Measurements from ENCODE around the gene BIRC7. TPM values are rescaled to one million over a fixed set of nuclear protein-coding genes. Genes with fewer than 3 reads are reported as not detected.

BIRC7 gene
- total RNA-seq, 2 experiments from 2014 or later, result 0.37 to 0.74 TPM

GRCh38 chr20:63212393-63212730 is 23.3 kb upstream of the BIRC7 start:
- DNase-seq, result no peak
- H3K27ac Mint-ChIP-seq, result no peak overlapping the region
- H3K9me3 Mint-ChIP-seq (ENCODE audit: insufficient read depth), result no peaks in the 10 kb centered on the region
- ChIA-PET CTCF (interaction anchor here (7.0 kb wide), 1 partner anchor 11 kb away, joined by 48 read pairs; no protein-coding TSS in a partner anchor), POLR2A (no interaction called here)
- ATAC-seq, result no peak
- no peaks in the 10 kb centered on the region for H3K27me3 Mint-ChIP-seq (ENCODE audit: low read depth)
- H3K36me3 Mint-ChIP-seq (ENCODE audit: low read depth), result peaks cover 53% of the 10 kb centered on the region
- H3K4me3 Mint-ChIP-seq, result no peak overlapping the region
- peaks cover 45% of the 10 kb centered on the region for H3K4me1 Mint-ChIP-seq (ENCODE audit: low read depth)

- no peaks in the 10 kb centered on the region for H3K9me3 Mint-ChIP-seq (ENCODE audit: insufficient read depth)
- ChIA-PET CTCF (interaction anchor here (7.0 kb wide), 1 partner anchor 11 kb away, joined by 48 read pairs; no protein-coding TSS in a partner anchor), POLR2A (no interaction called here)
- no peak for DNase-seq
- H3K4me1 Mint-ChIP-seq (ENCODE audit: low read depth), result peaks cover 45% of the 10 kb centered on the region
- ATAC-seq, result no peak
- H3K27ac Mint-ChIP-seq, result no peak overlapping the region
- H3K36me3 Mint-ChIP-seq (ENCODE audit: low read depth), result peaks cover 51% of the 10 kb centered on the region
- H3K4me3 Mint-ChIP-seq, result no peak overlapping the region
- H3K27me3 Mint-ChIP-seq (ENCODE audit: low read depth), result no peaks in the 10 kb centered on the region
Observed at GRCh38 chr20:63212792-63213191, 22.9 kb upstream of the BIRC7 start.

- H3K27ac Mint-ChIP-seq, result peak overlapping the region; percentile 86
- H3K36me3 Mint-ChIP-seq (ENCODE audit: low read depth), result peaks cover 47% of the 10 kb centered on the region
- POLR2A ChIA-PET, result interaction anchor here (0.7 to 1.4 kb wide), 2 partner anchors 58 to 836 kb away, joined by 3 to 4 read pairs; partner anchors contain the start of gene ARFGAP1
- H3K4me3 Mint-ChIP-seq, result peak overlapping the region; percentile 94
- DNase-seq, result no peak
- no peaks in the 10 kb centered on the region for H3K27me3 Mint-ChIP-seq (ENCODE audit: low read depth)
- CTCF ChIA-PET, result interaction anchor here (1.3 to 7.0 kb wide), 2 partner anchors 9 to 242 kb away, joined by 3 to 48 read pairs; no protein-coding TSS in a partner anchor
- no peak for ATAC-seq
- peaks cover 45% of the 10 kb centered on the region for H3K4me1 Mint-ChIP-seq (ENCODE audit: low read depth)
- no peaks in the 10 kb centered on the region for H3K9me3 Mint-ChIP-seq (ENCODE audit: insufficient read depth)
Observed at GRCh38 chr20:63214514-63214913, 21.2 kb upstream of the BIRC7 start.

- Mint-ChIP-seq H3K36me3 (ENCODE audit: low read depth) (peaks cover 42% of the 10 kb centered on the region), H3K4me1 (ENCODE audit: low read depth) (peaks cover 45% of the 10 kb centered on the region), H3K27ac (peak overlapping the region; percentile 86), H3K27me3 (ENCODE audit: low read depth) (peaks cover 4% of the 10 kb centered on the region), H3K4me3 (peak overlapping the region; percentile 94), H3K9me3 (ENCODE audit: insufficient read depth) (no peaks in the 10 kb centered on the region)
- ChIA-PET POLR2A (interaction anchor here (0.7 to 1.4 kb wide), 2 partner anchors 10 to 57 kb away, joined by 4 read pairs; partner anchors contain the start of gene ARFGAP1), CTCF (interaction anchor here (1.0 to 7.0 kb wide), 3 partner anchors 8 to 243 kb away, joined by 3 to 48 read pairs (median 3); no protein-coding TSS in a partner anchor)
- DNase-seq (peak; percentile 40), ATAC-seq (peak; percentile 8)
Observed at GRCh38 chr20:63215101-63216040, 20.3 kb upstream of the BIRC7 start.

- Mint-ChIP-seq H3K4me1 (ENCODE audit: low read depth) (peaks cover 41% of the 10 kb centered on the region), H3K27ac (peak within 1 kb of the TSS; percentile 86), H3K36me3 (ENCODE audit: low read depth) (peaks cover 35% of the 10 kb centered on the region), H3K4me3 (peak within 1 kb of the TSS; percentile 94), H3K9me3 (ENCODE audit: insufficient read depth) (no peaks in the 10 kb centered on the region), H3K27me3 (ENCODE audit: low read depth) (peaks cover 4% of the 10 kb centered on the region)
- POLR2A ChIA-PET, result interaction anchor here (0.7 kb wide), 1 partner anchor 9 kb away, joined by 4 read pairs; no protein-coding TSS in a partner anchor
- CTCF ChIA-PET, result interaction anchor here (7.0 kb wide), 1 partner anchor 7 kb away, joined by 48 read pairs; no protein-coding TSS in a partner anchor
- DNase-seq (peak; percentile 96), ATAC-seq (peak; percentile 94)
Observed at GRCh38 chr20:63216041-63216848, 19.5 kb upstream of the BIRC7 start, which contains the start of gene YTHDF1. Gene YTHDF1 (minus strand): TSS chr20:63216131. CDS start chr20:63215892, 239 bp downstream.

GRCh38 chr20:63216849-63217471 is 18.7 kb upstream of the BIRC7 start:
- CTCF ChIA-PET, result no interaction called here
- no peak for DNase-seq
- peaks cover 33% of the 10 kb centered on the region for H3K36me3 Mint-ChIP-seq (ENCODE audit: low read depth)
- H3K4me3 Mint-ChIP-seq, result peak overlapping the region; percentile 77
- peaks cover 40% of the 10 kb centered on the region for H3K4me1 Mint-ChIP-seq (ENCODE audit: low read depth)
- no peaks in the 10 kb centered on the region for H3K9me3 Mint-ChIP-seq (ENCODE audit: insufficient read depth)
- H3K27ac Mint-ChIP-seq, result peak overlapping the region; percentile 83
- H3K27me3 Mint-ChIP-seq (ENCODE audit: low read depth), result peaks cover 4% of the 10 kb centered on the region
- no peak for ATAC-seq
- POLR2A ChIA-PET, result interaction anchor here (0.5 kb wide), 1 partner anchor 11 kb away, joined by 3 read pairs; no protein-coding TSS in a partner anchor

GRCh38 chr20:63217706-63218105 is 18.0 kb upstream of the BIRC7 start:
- Mint-ChIP-seq H3K36me3 (ENCODE audit: low read depth) (peaks cover 25% of the 10 kb centered on the region), H3K27me3 (ENCODE audit: low read depth) (peaks cover 4% of the 10 kb centered on the region), H3K9me3 (ENCODE audit: insufficient read depth) (no peaks in the 10 kb centered on the region), H3K4me1 (ENCODE audit: low read depth) (peaks cover 33% of the 10 kb centered on the region), H3K4me3 (no peak overlapping the region), H3K27ac (no peak overlapping the region)
- no peak for ATAC-seq
- ChIA-PET CTCF (no interaction called here), POLR2A (interaction anchor here (0.5 kb wide), 1 partner anchor 12 kb away, joined by 3 read pairs; no protein-coding TSS in a partner anchor)
- DNase-seq, result no peak

GRCh38 chr20:63218701-63219446 is 16.8 kb upstream of the BIRC7 start:
- no peak for ATAC-seq
- no peak overlapping the region for H3K27ac Mint-ChIP-seq
- H3K9me3 Mint-ChIP-seq (ENCODE audit: insufficient read depth), result no peaks in the 10 kb centered on the region
- DNase-seq, result no peak
- H3K36me3 Mint-ChIP-seq (ENCODE audit: low read depth), result peaks cover 16% of the 10 kb centered on the region
- H3K27me3 Mint-ChIP-seq (ENCODE audit: low read depth), result peaks cover 4% of the 10 kb centered on the region
- POLR2A ChIA-PET, result no interaction called here
- CTCF ChIA-PET, result interaction anchor here (0.6 to 1.0 kb wide), 2 partner anchors 18 to 66 kb away, joined by 3 read pairs; no protein-coding TSS in a partner anchor
- H3K4me1 Mint-ChIP-seq (ENCODE audit: low read depth), result peaks cover 23% of the 10 kb centered on the region
- H3K4me3 Mint-ChIP-seq, result no peak overlapping the region

- Mint-ChIP-seq H3K9me3 (ENCODE audit: insufficient read depth) (no peaks in the 10 kb centered on the region), H3K4me1 (ENCODE audit: low read depth) (peaks cover 17% of the 10 kb centered on the region), H3K36me3 (ENCODE audit: low read depth) (peaks cover 10% of the 10 kb centered on the region), H3K27ac (no peak overlapping the region), H3K27me3 (ENCODE audit: low read depth) (peaks cover 4% of the 10 kb centered on the region), H3K4me3 (no peak overlapping the region)
- ATAC-seq (no peak), DNase-seq (no peak)
- CTCF ChIA-PET, result interaction anchor here (0.6 kb wide), 1 partner anchor 19 kb away, joined by 3 read pairs; no protein-coding TSS in a partner anchor
- POLR2A ChIA-PET, result no interaction called here
Observed at GRCh38 chr20:63219447-63219821, 16.3 kb upstream of the BIRC7 start.

- no peak for ATAC-seq
- no peak overlapping the region for H3K27ac Mint-ChIP-seq
- no peak overlapping the region for H3K4me3 Mint-ChIP-seq
- H3K9me3 Mint-ChIP-seq (ENCODE audit: insufficient read depth), result no peaks in the 10 kb centered on the region
- peaks cover 4% of the 10 kb centered on the region for H3K27me3 Mint-ChIP-seq (ENCODE audit: low read depth)
- peaks cover 12% of the 10 kb centered on the region for H3K4me1 Mint-ChIP-seq (ENCODE audit: low read depth)
- H3K36me3 Mint-ChIP-seq (ENCODE audit: low read depth), result peaks cover 5% of the 10 kb centered on the region
- ChIA-PET CTCF (interaction anchor here (1.1 to 1.4 kb wide), 2 partner anchors 13 to 354 kb away, joined by 3 read pairs; no protein-coding TSS in a partner anchor), POLR2A (no interaction called here)
- no peak for DNase-seq
Observed at GRCh38 chr20:63219866-63220521, 15.7 kb upstream of the BIRC7 start.

Data from activated CD8-positive, alpha-beta T cell treated with anti-CD3 and anti-CD28 coated beads, Interleukin-2, amount 10 ng/mL, durations not matched to agents 7 days and 5 days (primary cell).